ENCODE results near the gene FYCO1. TPM values are rescaled to one million over a fixed set of nuclear protein-coding genes. Genes with fewer than 3 reads are reported as not detected.

FYCO1 gene
- polyA plus RNA-seq, 2 of the 4 experiments (the other 2 are of a cell fraction) = 3.7 to 4.4 TPM

DNA sequence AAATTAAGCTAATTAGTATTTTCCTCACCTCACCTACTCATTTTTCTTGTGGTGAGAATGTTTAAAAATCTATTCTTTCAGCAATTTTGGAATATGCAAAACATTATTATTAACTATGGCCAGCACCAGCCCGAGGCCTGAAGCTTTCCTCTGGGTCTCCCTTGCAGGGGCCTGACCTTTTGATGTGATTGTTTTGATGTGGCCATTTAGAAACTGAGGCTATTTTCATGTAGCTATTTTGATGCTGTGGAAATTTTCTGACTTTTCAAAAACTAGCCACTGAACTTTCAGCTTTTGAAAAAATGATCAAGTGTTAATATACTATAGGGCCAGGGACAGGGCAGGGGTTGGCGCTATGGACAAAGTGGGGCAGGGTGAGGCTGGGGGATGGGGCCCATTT is 117.5 kb downstream of the FYCO1 start:
- ChIA-PET POLR2A (no interaction called here), CTCF (interaction anchor here (0.6 kb wide), 1 partner anchor 518 kb away, joined by 3 read pairs; no protein-coding TSS in a partner anchor)
- FAIRE-seq (no peak), DNase-seq (ENCODE audit: low read depth in 1 of 2, low spot score in 1 of 2) (no peak), ATAC-seq (no peak)
- H3K4me3 ChIP-seq = no peak overlapping the region
- no peaks in the 10 kb centered on the region for H3K4me1 ChIP-seq
- H3K4me2 ChIP-seq = no peak overlapping the region
- TF ChIP-seq ZNF302 (CRISPR knock-in tag; IDR thresholded peaks at IDR 0.05) = no peak
- TF ChIP-seq, protein P1, sequence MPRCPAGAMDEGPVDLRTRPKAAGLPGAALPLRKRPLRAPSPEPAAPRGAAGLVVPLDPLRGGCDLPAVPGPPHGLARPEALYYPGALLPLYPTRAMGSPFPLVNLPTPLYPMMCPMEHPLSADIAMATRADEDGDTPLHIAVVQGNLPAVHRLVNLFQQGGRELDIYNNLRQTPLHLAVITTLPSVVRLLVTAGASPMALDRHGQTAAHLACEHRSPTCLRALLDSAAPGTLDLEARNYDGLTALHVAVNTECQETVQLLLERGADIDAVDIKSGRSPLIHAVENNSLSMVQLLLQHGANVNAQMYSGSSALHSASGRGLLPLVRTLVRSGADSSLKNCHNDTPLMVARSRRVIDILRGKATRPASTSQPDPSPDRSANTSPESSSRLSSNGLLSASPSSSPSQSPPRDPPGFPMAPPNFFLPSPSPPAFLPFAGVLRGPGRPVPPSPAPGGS (IDR thresholded peaks at IDR 0.05) = no peak
- TF ChIP-seq, protein P2, sequence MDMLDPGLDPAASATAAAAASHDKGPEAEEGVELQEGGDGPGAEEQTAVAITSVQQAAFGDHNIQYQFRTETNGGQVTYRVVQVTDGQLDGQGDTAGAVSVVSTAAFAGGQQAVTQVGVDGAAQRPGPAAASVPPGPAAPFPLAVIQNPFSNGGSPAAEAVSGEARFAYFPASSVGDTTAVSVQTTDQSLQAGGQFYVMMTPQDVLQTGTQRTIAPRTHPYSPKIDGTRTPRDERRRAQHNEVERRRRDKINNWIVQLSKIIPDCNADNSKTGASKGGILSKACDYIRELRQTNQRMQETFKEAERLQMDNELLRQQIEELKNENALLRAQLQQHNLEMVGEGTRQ (IDR thresholded peaks at IDR 0.05) = no peak
- TF ChIP-seq TP53 (CRISPR knock-in tag; IDR thresholded peaks at IDR 0.05) = no peak
- no peak for TF ChIP-seq CBX8 (IDR thresholded peaks at IDR 0.05)
- TF ChIP-seq EP300 (IDR thresholded peaks at IDR 0.05) = no peak
- no peak for TF ChIP-seq JUN (IDR thresholded peaks at IDR 0.05)
- no peak for TF ChIP-seq GATA3 (IDR thresholded peaks at IDR 0.05; ENCODE audit: borderline replicate concordance)
- TF ChIP-seq MYC (IDR thresholded peaks at IDR 0.05; ENCODE audit: borderline replicate concordance, low read length) = no peak
- TF ChIP-seq TFCP2L1 (CRISPR knock-in tag; IDR thresholded peaks at IDR 0.05) = no peak
- WGBS (ENCODE audit: missing lambda C conversion rate) = 62% methylated on average over 2 of the region's 2 CpGs
- no peaks in the 10 kb centered on the region for H3K9me3 ChIP-seq
- no peak overlapping the region for H3K27ac ChIP-seq

DNA sequence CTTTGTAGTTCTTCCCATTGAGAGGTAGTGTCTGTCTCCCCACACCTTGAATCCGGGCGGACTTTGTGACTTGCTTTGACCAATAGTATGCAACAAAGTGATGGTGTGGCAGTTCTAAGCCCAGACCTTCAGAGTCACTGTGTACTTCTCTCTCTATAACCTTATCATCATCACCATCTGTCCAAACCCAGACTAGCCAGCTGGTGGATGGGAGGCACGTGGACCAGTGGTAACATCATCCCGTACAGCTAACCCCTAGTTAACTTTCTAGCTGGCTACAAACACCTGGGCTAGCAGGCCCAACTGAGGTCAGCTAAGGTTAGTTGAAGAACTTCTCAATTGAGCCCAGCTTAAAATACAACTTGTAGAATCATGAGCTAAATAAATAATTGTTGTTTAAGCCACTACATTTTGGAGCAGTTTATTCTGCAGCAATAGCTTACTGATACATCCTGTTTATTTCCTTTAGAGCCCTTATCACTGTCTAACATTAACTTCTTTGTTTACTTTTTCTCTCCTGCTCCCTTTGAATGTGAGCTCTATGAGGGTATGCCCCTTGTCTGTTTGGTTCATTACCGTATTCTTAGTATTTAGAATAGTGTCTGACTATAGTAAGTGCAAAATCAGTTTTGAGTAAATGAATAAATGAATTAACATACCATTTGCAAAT is 120.8 kb downstream of the FYCO1 start:
- Histone ChIP-seq H3K4me3 (no peak overlapping the region), H3K27ac (no peak overlapping the region), H3K4me1 (no peaks in the 10 kb centered on the region), H3K9me3 (no peaks in the 10 kb centered on the region), H3K4me2 (no peak overlapping the region)
- DNase-seq (ENCODE audit: low read depth in 1 of 2, low spot score in 1 of 2) (no peak), ATAC-seq (no peak), FAIRE-seq (no peak)
- TF ChIP-seq PHF8 (IDR thresholded peaks at IDR 0.05; ENCODE audit: borderline replicate concordance, low read depth) (no peak), TP53 (CRISPR knock-in tag; IDR thresholded peaks at IDR 0.05) (no peak), HOXB13 (CRISPR knock-in tag; IDR thresholded peaks at IDR 0.05; ENCODE audit: low read depth) (no peak), BHLHE40 (IDR thresholded peaks at IDR 0.05; ENCODE audit: low read depth, low read length) (no peak), POLR2AphosphoS2 (conservative IDR thresholded peaks at IDR 0.05; ENCODE audit: low read length) (no peak), JUNB (IDR thresholded peaks at IDR 0.05) (no peak), KDM1A (IDR thresholded peaks at IDR 0.05; ENCODE audit: low read depth) (no peak), TFCP2L1 (CRISPR knock-in tag; IDR thresholded peaks at IDR 0.05) (no peak)
- TF ChIP-seq, protein P3, sequence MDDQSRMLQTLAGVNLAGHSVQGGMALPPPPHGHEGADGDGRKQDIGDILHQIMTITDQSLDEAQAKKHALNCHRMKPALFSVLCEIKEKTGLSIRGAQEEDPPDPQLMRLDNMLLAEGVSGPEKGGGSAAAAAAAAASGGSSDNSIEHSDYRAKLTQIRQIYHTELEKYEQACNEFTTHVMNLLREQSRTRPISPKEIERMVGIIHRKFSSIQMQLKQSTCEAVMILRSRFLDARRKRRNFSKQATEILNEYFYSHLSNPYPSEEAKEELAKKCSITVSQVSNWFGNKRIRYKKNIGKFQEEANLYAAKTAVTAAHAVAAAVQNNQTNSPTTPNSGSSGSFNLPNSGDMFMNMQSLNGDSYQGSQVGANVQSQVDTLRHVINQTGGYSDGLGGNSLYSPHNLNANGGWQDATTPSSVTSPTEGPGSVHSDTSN (IDR thresholded peaks at IDR 0.05) = no peak
- TF ChIP-seq, protein P2 (IDR thresholded peaks at IDR 0.05) = no peak
- POLR2A ChIA-PET = no interaction called here
- WGBS (ENCODE audit: missing lambda C conversion rate) = 32% methylated on average over 5 of the region's 5 CpGs
- CTCF ChIA-PET = interaction anchor here (1.1 kb wide), 1 partner anchor 53 kb away, joined by 3 read pairs; no protein-coding TSS in a partner anchor

DNA sequence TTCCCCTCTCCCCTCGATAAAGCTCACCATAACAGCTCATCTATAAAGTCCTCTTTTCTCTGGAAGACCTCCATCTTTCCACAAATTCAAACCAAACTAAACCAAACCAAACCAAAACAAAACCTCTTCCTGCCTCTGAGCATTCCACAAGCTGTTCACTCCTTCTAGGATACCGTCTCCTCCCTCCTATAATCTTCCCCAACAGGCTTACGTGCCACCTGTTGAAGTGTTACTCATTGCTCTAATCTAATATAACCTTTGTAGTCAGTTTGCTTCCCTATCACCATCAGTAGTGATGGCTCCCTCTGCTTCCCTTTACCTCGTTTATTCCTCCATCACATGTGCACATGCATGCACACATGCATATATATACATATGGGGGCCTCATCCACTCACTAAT is 122.0 kb downstream of the FYCO1 start:
- Histone ChIP-seq H3K4me2 (no peak overlapping the region), H3K4me1 (no peaks in the 10 kb centered on the region), H3K4me3 (no peak overlapping the region), H3K9me3 (no peaks in the 10 kb centered on the region), H3K27ac (no peak overlapping the region)
- WGBS (ENCODE audit: missing lambda C conversion rate) = 27% methylated on average over 4 of the region's 4 CpGs
- no peak for TF ChIP-seq FOSL2 (IDR thresholded peaks at IDR 0.05)
- TF ChIP-seq FOSL2 (CRISPR knock-in tag; IDR thresholded peaks at IDR 0.05) = no peak
- no peak for TF ChIP-seq JUN (IDR thresholded peaks at IDR 0.05)
- no peak for TF ChIP-seq RFX5 (IDR thresholded peaks at IDR 0.05)
- no peak for TF ChIP-seq RNF2 (IDR thresholded peaks at IDR 0.05; ENCODE audit: borderline replicate concordance, low read depth)
- FAIRE-seq (no peak), DNase-seq (ENCODE audit: low read depth in 1 of 2, low spot score in 1 of 2) (no peak), ATAC-seq (no peak)
- POLR2A ChIA-PET = no interaction called here
- CTCF ChIA-PET = interaction anchor here (0.8 to 1.2 kb wide), 2 partner anchors 56 to 205 kb away, joined by 3 read pairs; no protein-coding TSS in a partner anchor

All from A549 (cell line).